ENCODE measurements around the gene QSOX1. TPM values are rescaled to one million over a fixed set of nuclear protein-coding genes. Genes with fewer than 3 reads are reported as not detected.
A peak's percentile ranks its signal among the peaks of the same experiment; 100 is the strongest.

QSOX1 gene
- total and polyA plus RNA-seq, 2 donors (not counting 3 experiments of a cell fraction or from before 2014, with no cell fraction given) = 256 to 415 TPM

- TF ChIP-seq FOS (IDR thresholded peaks at IDR 0.05; ENCODE audit: borderline replicate concordance, insufficient read depth, low read length) (peak; percentile 64), JUN (IDR thresholded peaks at IDR 0.05; ENCODE audit: borderline replicate concordance, insufficient read depth, insufficient read length, low read depth) (no peak), GATA2 (IDR thresholded peaks at IDR 0.05; ENCODE audit: insufficient read depth, insufficient read length, low read depth, low read length) (no peak)
- intact Hi-C loops (cut with micrococcal nuclease) (no loop called here), dilution Hi-C loops (cut with MboI; ENCODE audit: extremely low pct_ligation_motif_present, low sequenced_read_pairs) (no loop called here)
- H3K4me3 ChIP-seq (replicated peaks in 1 of 3; ENCODE audit: insufficient read depth in 1 of 3, low read depth in 1 of 3, low read length in 3 of 3) = no peak overlapping the region
- FAIRE-seq = peak; percentile 76
- no peaks in the 10 kb centered on the region for H3K27me3 ChIP-seq (ENCODE audit: control insufficient read depth in 2 of 2, insufficient read depth in 2 of 2, low read length in 2 of 2)
- no peak overlapping the region for H3K9ac ChIP-seq (replicated peaks; ENCODE audit: extremely low read depth, insufficient read depth, low read length)
- BruUV-seq (replicated peaks) = no TSS peak
- H3K36me3 ChIP-seq (ENCODE audit: control insufficient read depth in 2 of 2, extremely low read depth in 1 of 2, insufficient read depth in 2 of 2, low read length in 2 of 2) = no peaks in the 10 kb centered on the region
- peak; percentile 53 for DNase-seq (ENCODE audit: low read depth, low spot score)
- H3K27ac ChIP-seq (ENCODE audit: insufficient read depth, low read depth, low read length) = no peak overlapping the region
- H3K4me1 ChIP-seq (ENCODE audit: control insufficient read depth, extremely low read depth, insufficient read depth, low read length) = peaks cover 20% of the 10 kb centered on the region
- no peaks in the 10 kb centered on the region for H3K9me3 ChIP-seq (replicated peaks; ENCODE audit: control insufficient read depth, insufficient read depth, low read length)
- H2AFZ ChIP-seq (ENCODE audit: low read depth, low read length) = peak overlapping the region; percentile 1
- no peak overlapping the region for H3K4me2 ChIP-seq (ENCODE audit: insufficient read depth, low read length)
- no peaks in the 10 kb centered on the region for H3K79me2 ChIP-seq (ENCODE audit: control insufficient read depth, insufficient read depth, low read length)
- ChIA-PET POLR2A (no interaction called here), CTCF (interaction anchor here (1.2 to 1.4 kb wide), 2 partner anchors 29 to 37 kb away, joined by 3 to 4 read pairs; no protein-coding TSS in a partner anchor)
- H3K9me1 ChIP-seq (replicated peaks; ENCODE audit: control insufficient read depth, extremely low read depth, insufficient read depth, low read length) = no peaks in the 10 kb centered on the region
- H4K20me1 ChIP-seq (replicated peaks; ENCODE audit: control insufficient read depth, extremely low read depth, insufficient read depth, low read length) = no peaks in the 10 kb centered on the region
Measured at GRCh38 chr1:180131510-180131909, 23.2 kb upstream of the QSOX1 start.

- DNase-seq (ENCODE audit: low read depth, low spot score) (no peak), FAIRE-seq (no peak)
- ChIA-PET POLR2A (no interaction called here), CTCF (interaction anchor here (1.1 to 1.3 kb wide), 2 partner anchors 41 to 46 kb away, joined by 3 to 5 read pairs; no protein-coding TSS in a partner anchor)
- no peak overlapping the region for H3K9ac ChIP-seq (replicated peaks; ENCODE audit: extremely low read depth, insufficient read depth, low read length)
- H3K27ac ChIP-seq (ENCODE audit: insufficient read depth, low read depth, low read length) = no peak overlapping the region
- no peaks in the 10 kb centered on the region for H3K9me3 ChIP-seq (replicated peaks; ENCODE audit: control insufficient read depth, insufficient read depth, low read length)
- TF ChIP-seq MYC (IDR thresholded peaks at IDR 0.05; ENCODE audit: low read depth, low read length) (no peak), FOS (IDR thresholded peaks at IDR 0.05; ENCODE audit: borderline replicate concordance, insufficient read depth, low read length) (no peak), CTCF (IDR thresholded peaks at IDR 0.05; ENCODE audit: extremely low read depth in 1 of 2, insufficient read depth in 1 of 2, low read depth in 1 of 2, low read length in 2 of 2) (no peak), POLR2A (IDR thresholded peaks at IDR 0.05; ENCODE audit: low read depth, low read length) (no peak), GATA2 (IDR thresholded peaks at IDR 0.05; ENCODE audit: insufficient read depth, insufficient read length, low read depth, low read length) (no peak), JUN (IDR thresholded peaks at IDR 0.05; ENCODE audit: borderline replicate concordance, insufficient read depth, insufficient read length, low read depth) (no peak), MAX (IDR thresholded peaks at IDR 0.05; ENCODE audit: insufficient read depth, insufficient read length) (no peak), EZH2 (IDR thresholded peaks at IDR 0.05; ENCODE audit: borderline replicate concordance, low read depth, low read length, severe bottlenecking) (no peak), POLR2AphosphoS5 (IDR thresholded peaks at IDR 0.05; ENCODE audit: insufficient read depth, low read depth, low read length) (no peak)
- H3K4me2 ChIP-seq (ENCODE audit: insufficient read depth, low read length) = no peak overlapping the region
- intact Hi-C loops (cut with micrococcal nuclease) = no loop called here
- no peaks in the 10 kb centered on the region for H3K79me2 ChIP-seq (ENCODE audit: control insufficient read depth, insufficient read depth, low read length)
- no peak overlapping the region for H3K4me3 ChIP-seq (replicated peaks in 1 of 3; ENCODE audit: insufficient read depth in 1 of 3, low read depth in 1 of 3, low read length in 3 of 3)
- H3K27me3 ChIP-seq (ENCODE audit: control insufficient read depth in 2 of 2, insufficient read depth in 2 of 2, low read length in 2 of 2) = no peaks in the 10 kb centered on the region
- H2AFZ ChIP-seq (ENCODE audit: low read depth, low read length) = no peak overlapping the region
- no peaks in the 10 kb centered on the region for H3K36me3 ChIP-seq (ENCODE audit: control insufficient read depth in 2 of 2, extremely low read depth in 1 of 2, insufficient read depth in 2 of 2, low read length in 2 of 2)
- no peaks in the 10 kb centered on the region for H3K9me1 ChIP-seq (replicated peaks; ENCODE audit: control insufficient read depth, extremely low read depth, insufficient read depth, low read length)
- dilution Hi-C loops (cut with MboI; ENCODE audit: extremely low pct_ligation_motif_present, low sequenced_read_pairs) = no loop called here
- no peaks in the 10 kb centered on the region for H4K20me1 ChIP-seq (replicated peaks; ENCODE audit: control insufficient read depth, extremely low read depth, insufficient read depth, low read length)
- peaks cover 29% of the 10 kb centered on the region for H3K4me1 ChIP-seq (ENCODE audit: control insufficient read depth, extremely low read depth, insufficient read depth, low read length)
- no TSS peak for BruUV-seq (replicated peaks)
Measured at GRCh38 chr1:180133193-180133592, 21.5 kb upstream of the QSOX1 start.

Measured in endothelial cell of umbilical vein (primary cell).